ENCODE measurements around the gene AAK1. TPM values are rescaled to one million over a fixed set of nuclear protein-coding genes. Genes with fewer than 3 reads are reported as not detected.

The AAK1 gene
- total RNA-seq, 1 donor from 2014 or later = 66.4 TPM

GRCh38 chr2:69525261-69525660 is 118.3 kb downstream of the AAK1 start:
- no peaks in the 10 kb centered on the region for H3K9me3 Mint-ChIP-seq
- H3K4me1 Mint-ChIP-seq = no peaks in the 10 kb centered on the region
- TF ChIP-seq CTCF (IDR thresholded peaks at IDR 0.05; ENCODE audit: unreplicated experiment) = no peak
- peaks cover 43% of the 10 kb centered on the region for H3K36me3 Mint-ChIP-seq
- no peak overlapping the region for H3K27ac Mint-ChIP-seq
- H3K27me3 Mint-ChIP-seq (ENCODE audit: low read depth) = no peaks in the 10 kb centered on the region
- H3K4me3 Mint-ChIP-seq = no peak overlapping the region
- DNase-seq (ENCODE audit: low spot score in 2 of 2, unreplicated experiment in 2 of 2) = no peak

GRCh38 chr2:69524799-69525198 is 118.7 kb downstream of the AAK1 start:
- H3K4me1 Mint-ChIP-seq = no peaks in the 10 kb centered on the region
- no peak overlapping the region for H3K27ac Mint-ChIP-seq
- no peak overlapping the region for H3K4me3 Mint-ChIP-seq
- DNase-seq (ENCODE audit: low spot score in 2 of 2, unreplicated experiment in 2 of 2) = no peak
- peaks cover 43% of the 10 kb centered on the region for H3K36me3 Mint-ChIP-seq
- TF ChIP-seq CTCF (IDR thresholded peaks at IDR 0.05; ENCODE audit: unreplicated experiment) = no peak
- H3K9me3 Mint-ChIP-seq = no peaks in the 10 kb centered on the region
- H3K27me3 Mint-ChIP-seq (ENCODE audit: low read depth) = no peaks in the 10 kb centered on the region

- no peak overlapping the region for H3K4me3 Mint-ChIP-seq
- H3K4me1 Mint-ChIP-seq = no peaks in the 10 kb centered on the region
- no peaks in the 10 kb centered on the region for H3K27me3 Mint-ChIP-seq (ENCODE audit: low read depth)
- no peak for DNase-seq (ENCODE audit: low spot score in 2 of 2, unreplicated experiment in 2 of 2)
- no peak overlapping the region for H3K27ac Mint-ChIP-seq
- H3K36me3 Mint-ChIP-seq = peaks cover 44% of the 10 kb centered on the region
- TF ChIP-seq CTCF (IDR thresholded peaks at IDR 0.05; ENCODE audit: unreplicated experiment) = no peak
- no peaks in the 10 kb centered on the region for H3K9me3 Mint-ChIP-seq
These were observed 121.8 kb downstream of the AAK1 start for GRCh38 chr2:69521747-69522146.

GRCh38 chr2:69518841-69519240 is 124.7 kb downstream of the AAK1 start:
- H3K27ac Mint-ChIP-seq = no peak overlapping the region

DNA sequence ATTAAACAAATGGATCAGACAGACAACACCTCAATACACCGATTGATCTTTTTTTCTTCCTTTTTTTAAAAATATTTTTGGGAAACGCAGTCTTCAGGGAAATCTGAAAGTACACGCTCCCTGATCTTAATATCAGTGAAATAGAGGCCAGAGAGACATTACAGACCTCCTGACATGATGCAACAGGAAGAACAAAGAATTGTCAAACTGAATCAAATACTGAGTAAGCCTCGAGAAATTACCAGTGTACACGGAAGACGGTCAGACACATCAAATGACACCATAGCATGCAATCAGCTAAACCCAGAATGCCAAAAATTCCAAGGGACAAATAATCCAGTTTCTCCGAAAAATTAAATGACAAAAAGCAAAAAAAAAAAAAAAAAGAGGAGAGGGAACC is 126.1 kb downstream of the AAK1 start:
- Mint-ChIP-seq H3K27ac (no peak overlapping the region), H3K4me3 (no peak overlapping the region), H3K9me3 (no peaks in the 10 kb centered on the region), H3K4me1 (no peaks in the 10 kb centered on the region), H3K36me3 (peaks cover 49% of the 10 kb centered on the region), H3K27me3 (ENCODE audit: low read depth) (no peaks in the 10 kb centered on the region)
- TF ChIP-seq CTCF (IDR thresholded peaks at IDR 0.05; ENCODE audit: unreplicated experiment) = no peak
- no peak for DNase-seq (ENCODE audit: low spot score in 2 of 2, unreplicated experiment in 2 of 2)

More at GRCh38 chr2:69518841-69519240, 124.7 kb downstream of the AAK1 start:
- Mint-ChIP-seq H3K27me3 (ENCODE audit: low read depth) (no peaks in the 10 kb centered on the region), H3K4me1 (no peaks in the 10 kb centered on the region), H3K9me3 (no peaks in the 10 kb centered on the region), H3K36me3 (peaks cover 40% of the 10 kb centered on the region), H3K4me3 (no peak overlapping the region)
- DNase-seq (ENCODE audit: low spot score in 2 of 2, unreplicated experiment in 2 of 2) = no peak
- TF ChIP-seq CTCF (IDR thresholded peaks at IDR 0.05; ENCODE audit: unreplicated experiment) = no peak

- H3K36me3 Mint-ChIP-seq = peaks cover 57% of the 10 kb centered on the region
- H3K4me1 Mint-ChIP-seq = no peaks in the 10 kb centered on the region
- no peak for DNase-seq (ENCODE audit: low spot score in 2 of 2, unreplicated experiment in 2 of 2)
- TF ChIP-seq CTCF (IDR thresholded peaks at IDR 0.05; ENCODE audit: unreplicated experiment) = no peak
- H3K4me3 Mint-ChIP-seq = no peak overlapping the region
- H3K27ac Mint-ChIP-seq = no peak overlapping the region
- H3K27me3 Mint-ChIP-seq (ENCODE audit: low read depth) = no peaks in the 10 kb centered on the region
- peaks cover 6% of the 10 kb centered on the region for H3K9me3 Mint-ChIP-seq
These were observed 128.7 kb downstream of the AAK1 start for GRCh38 chr2:69514819-69515218.
